HEK293T (cell line): ENCODE results near the gene ZNF627.
A peak's percentile ranks its signal among the peaks of the same experiment; 100 is the strongest.
"Not testable (repeated sequence)": the region's sequence is repeated elsewhere in the genome, so short reads cannot be mapped to it uniquely, and the experiment has no call there.

Source experiments
- CTCF ChIA-PET: fragments of 350-600 bp; formaldehyde crosslinking; extraction: SDS; loops from one replicate; lab custom pipeline; 2021; ENCODE audit warnings: antibody characterized with exemption, inconsistent platforms; lab: Yijun Ruan, JAX
- POLR2A ChIA-PET: fragments of 350-600 bp; formaldehyde crosslinking; extraction: SDS; loops from one replicate; lab custom pipeline; 2020; ENCODE audit warnings: antibody characterized with exemption, inconsistent platforms; lab: Yijun Ruan, JAX
- DNase-seq: peaks from one replicate; pipeline ENCODE4 v3.0.0; 2012; ENCODE audit warnings: mixed read lengths; ENCODE audit errors: extremely low spot score
- ARNT ChIP-seq: fragments of 450-650 bp; IDR thresholded peaks from 2 replicates; pipeline ENCODE4 v1.6.1; 2017; ENCODE audit warnings: mild to moderate bottlenecking
- BHLHE40 ChIP-seq: fragments of 450-650 bp; IDR thresholded peaks from 2 replicates; pipeline ENCODE4 v1.6.1; 2016; ENCODE audit warnings: mild to moderate bottlenecking, moderate library complexity, borderline replicate concordance
- CTBP1 ChIP-seq: fragments of 450-650 bp; IDR thresholded peaks from 2 replicates; pipeline ENCODE4 v1.6.1; 2016; ENCODE audit warnings: borderline replicate concordance
- ELF4 ChIP-seq: fragments of 450-650 bp; IDR thresholded peaks from 2 replicates; pipeline ENCODE4 v1.6.1; 2017; ENCODE audit warnings: antibody characterized with exemption
- FOXA1 ChIP-seq: fragments of 450-650 bp; IDR thresholded peaks from 2 replicates; pipeline ENCODE4 v1.6.1; 2016; ENCODE audit warnings: mild to moderate bottlenecking
- FOXK2 ChIP-seq: fragments of 450-650 bp; IDR thresholded peaks from 2 replicates; pipeline ENCODE4 v1.6.1; 2016; ENCODE audit warnings: mild to moderate bottlenecking
- FOXM1 ChIP-seq: fragments of 450-650 bp; IDR thresholded peaks from 2 replicates; pipeline ENCODE4 v1.6.1; 2017; ENCODE audit warnings: mild to moderate bottlenecking, borderline replicate concordance
- HDGF ChIP-seq: fragments of 450-650 bp; IDR thresholded peaks from 2 replicates; pipeline ENCODE4 v1.6.1; 2017; ENCODE audit warnings: antibody characterized with exemption, borderline replicate concordance
- L3MBTL2 ChIP-seq: fragments of 450-650 bp; conservative IDR thresholded peaks from 2 replicates; pipeline ENCODE4 v1.6.1; 2016; ENCODE audit warnings: mild to moderate bottlenecking
- LEF1 ChIP-seq: fragments of 450-650 bp; IDR thresholded peaks from 2 replicates; pipeline ENCODE4 v1.6.1; 2017; ENCODE audit warnings: mild to moderate bottlenecking, borderline replicate concordance
- NFRKB ChIP-seq: fragments of 450-650 bp; IDR thresholded peaks from 2 replicates; pipeline ENCODE4 v1.6.1; 2016; ENCODE audit warnings: mild to moderate bottlenecking, moderate library complexity
- PKNOX1 ChIP-seq: fragments of 450-650 bp; IDR thresholded peaks from 2 replicates; pipeline ENCODE4 v1.6.1; 2016
- SUZ12 ChIP-seq: fragments of 450-650 bp; IDR thresholded peaks from 2 replicates; pipeline ENCODE4 v1.6.1; 2016; ENCODE audit warnings: mild to moderate bottlenecking
- TARDBP ChIP-seq: fragments of 450-650 bp; IDR thresholded peaks from 2 replicates; pipeline ENCODE4 v1.6.1; 2016
- ZNF384 ChIP-seq: fragments of 450-650 bp; IDR thresholded peaks from 2 replicates; pipeline ENCODE4 v1.6.1; 2016

ZNF627 gene

GRCh38 chr19:11626252-11626651 is 29.0 kb downstream of the ZNF627 start:
- TF ChIP-seq ELF4: no peak
- DNase-seq: no peak
- POLR2A ChIA-PET: no interaction called here
- CTCF ChIA-PET: no interaction called here

- CTCF ChIA-PET: interaction anchor here (0.6 kb wide), 1 partner anchor 15 kb away, joined by 3 read pairs; no protein-coding TSS in a partner anchor
- TF ChIP-seq NFRKB (no peak), SUZ12 (no peak), FOXA1 (no peak), ZNF384 (no peak), HDGF (no peak), FOXM1 (no peak)
Measured at GRCh38 chr19:11633223-11633622, 35.9 kb downstream of the ZNF627 start.

GRCh38 chr19:11634018-11634662 is 36.9 kb downstream of the ZNF627 start:
- POLR2A ChIA-PET, DNase-seq: not testable (repeated sequence)
- CTCF ChIA-PET: interaction anchor here (0.6 kb wide), 1 partner anchor 15 kb away, joined by 3 read pairs; no protein-coding TSS in a partner anchor

More at GRCh38 chr19:11633223-11633622, 35.9 kb downstream of the ZNF627 start:
- DNase-seq: no peak
- POLR2A ChIA-PET: no interaction called here

GRCh38 chr19:11639245-11639601 is 41.9 kb downstream of the ZNF627 start:
- DNase-seq: no peak
- CTCF ChIA-PET: interaction anchor here (1.4 kb wide), 1 partner anchor 51 kb away, joined by 3 read pairs; no protein-coding TSS in a partner anchor
- TF ChIP-seq HDGF (no peak), ZNF384 (no peak)
- POLR2A ChIA-PET: interaction anchor here (1.1 to 1.8 kb wide), 3 partner anchors 11 to 187 kb away, joined by 3 to 7 read pairs (median 4); no protein-coding TSS in a partner anchor

- no peak for TF ChIP-seq FOXK2
- TF ChIP-seq PKNOX1: peak; percentile 98
- CTCF ChIA-PET: interaction anchor here (0.6 to 1.4 kb wide), 2 partner anchors 51 to 1247 kb away, joined by 3 to 4 read pairs; no protein-coding TSS in a partner anchor
- POLR2A ChIA-PET: interaction anchor here (1.1 to 1.8 kb wide), 4 partner anchors 12 to 187 kb away, joined by 3 to 8 read pairs (median 6); no protein-coding TSS in a partner anchor
- DNase-seq: peak; percentile 96
Measured at GRCh38 chr19:11639602-11640471, 42.6 kb downstream of the ZNF627 start.

GRCh38 chr19:11641244-11641643 is 44.0 kb downstream of the ZNF627 start:
- DNase-seq: no peak
- CTCF ChIA-PET: interaction anchor here (0.6 kb wide), 1 partner anchor 9 kb away, joined by 3 read pairs; no protein-coding TSS in a partner anchor
- POLR2A ChIA-PET: no interaction called here
- TF ChIP-seq SUZ12 (no peak), ARNT (no peak), BHLHE40 (no peak), TARDBP (no peak), HDGF (no peak), FOXK2 (no peak), CTBP1 (no peak), FOXM1 (no peak), LEF1 (no peak), PKNOX1 (no peak), ZNF384 (no peak), FOXA1 (no peak), NFRKB (no peak), ELF4 (no peak), L3MBTL2 (no peak)

- ChIA-PET CTCF (no interaction called here), POLR2A (no interaction called here)
- DNase-seq: no peak
- no peak for TF ChIP-seq PKNOX1
- TF ChIP-seq ZNF384: no peak
- no peak for TF ChIP-seq HDGF
- no peak for TF ChIP-seq FOXA1
- no peak for TF ChIP-seq SUZ12
- TF ChIP-seq ELF4: no peak
- TF ChIP-seq LEF1: no peak
- no peak for TF ChIP-seq FOXM1
- TF ChIP-seq BHLHE40: no peak
- TF ChIP-seq CTBP1: no peak
- TF ChIP-seq ARNT: no peak
Measured at GRCh38 chr19:11642902-11643301, 45.6 kb downstream of the ZNF627 start.
